GOT3 (cell line): Measurements from ENCODE around the gene TMEM266.

ENCODE experiments used
- DNase-seq: peaks from one replicate; lab custom pipeline; 2025; ENCODE audit warnings: mixed read lengths; lab: John Stamatoyannopoulos, UW

TMEM266 gene

GRCh38 chr15:76236350-76236749, 176.6 kb downstream of the TMEM266 start:
- DNase-seq, result no peak

DNA sequence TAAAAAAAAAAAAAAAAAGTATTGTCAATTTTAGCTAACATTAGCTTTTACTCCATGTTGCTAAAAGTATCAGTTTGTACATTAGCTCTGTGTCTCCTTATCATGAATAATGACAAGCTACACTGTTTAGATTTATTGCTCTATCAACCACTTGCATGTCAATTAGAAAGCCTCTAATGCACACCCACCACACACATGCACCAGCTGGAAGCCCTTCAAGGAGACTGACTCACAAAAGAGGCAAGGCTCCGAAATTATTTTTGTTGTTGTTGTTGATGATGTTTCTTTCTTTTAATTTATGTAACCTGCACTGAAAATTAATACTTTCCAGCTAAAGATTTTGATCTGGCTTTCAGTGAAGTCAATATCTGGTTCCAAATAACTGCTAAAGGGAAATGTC, 180.0 kb downstream of the TMEM266 start:
- no peak for DNase-seq

- DNase-seq, result no peak
Measured at GRCh38 chr15:76245072-76245610, 185.4 kb downstream of the TMEM266 start.

GRCh38 chr15:76251717-76252116, 191.9 kb downstream of the TMEM266 start:
- DNase-seq, result no peak

- DNase-seq, result no peak
Measured at GRCh38 chr15:76252249-76252648, 192.5 kb downstream of the TMEM266 start.

DNA sequence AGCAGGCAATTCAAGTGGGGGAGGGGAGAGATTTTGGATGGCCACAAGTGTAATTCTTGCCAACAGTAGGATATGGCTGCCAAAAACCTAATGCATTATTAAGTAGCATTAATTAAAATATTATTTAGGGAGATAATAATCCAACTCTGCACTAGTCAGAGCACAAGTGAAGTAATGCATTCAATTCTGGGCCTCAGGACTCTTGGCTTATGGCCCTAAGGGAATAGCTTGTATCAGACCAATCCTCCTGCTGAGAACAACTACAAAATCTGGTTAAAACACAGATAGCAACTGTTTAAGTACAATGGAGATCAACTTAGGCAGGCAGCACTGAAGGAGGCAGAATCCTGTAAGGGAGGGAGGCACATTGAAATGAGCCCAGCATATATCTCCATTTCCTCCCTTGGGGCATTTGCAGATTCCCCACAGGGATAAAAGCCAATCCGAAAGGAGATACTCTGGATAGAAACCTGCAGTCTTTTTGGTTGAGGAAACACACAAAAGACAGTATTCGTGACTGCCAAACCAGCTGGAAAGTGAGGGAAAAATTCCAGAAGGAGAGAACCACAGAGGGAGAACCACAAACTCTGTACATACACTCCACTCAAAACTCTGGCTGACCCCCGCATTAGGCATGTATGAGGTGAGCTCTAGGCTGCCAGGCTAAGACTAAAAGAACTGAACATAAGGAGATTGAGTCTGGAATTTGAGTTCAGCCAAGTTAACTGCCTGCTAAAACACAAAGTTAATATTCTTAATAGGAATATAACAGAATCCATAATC, 194.1 kb downstream of the TMEM266 start:
- no peak for DNase-seq
